ENCODE results near the gene MPC2. TPM values are rescaled to one million over a fixed set of nuclear protein-coding genes. Genes with fewer than 3 reads are reported as not detected.
"Not testable (repeated sequence)": the region's sequence is repeated elsewhere in the genome, so short reads cannot be mapped to it uniquely, and the experiment has no call there.

Gene MPC2
- polyA plus RNA-seq, 4 donors = 210 to 225 (median 215) TPM

GRCh38 chr1:167866739-167867414 is 70.0 kb downstream of the MPC2 start:
- DNase-seq (ENCODE audit: low read depth in 4 of 4, low spot score in 3 of 4) = not testable (repeated sequence)

Other genes starting within 250 kb of the MPC2 start
- 100 to 1,000 TPM; 125 to 145 (median 141) TPM for gene MPZL1, start 215.1 kb downstream of the MPC2 start, polyA plus RNA-seq (ENCODE audit: insufficient read length in 4 of 4)
- gene ADCY10, start 22.9 kb downstream of the MPC2 start, polyA plus RNA-seq (ENCODE audit: insufficient read length in 4 of 4) = under 1 TPM; 0.24 to 0.66 (median 0.46) TPM
- 10 to 100 TPM; 78.6 to 82.7 (median 80.4) TPM for gene DCAF6, start 389 bp downstream of the MPC2 start, polyA plus RNA-seq (ENCODE audit: insufficient read length in 4 of 4)
- 10 to 100 TPM; 20.0 to 23.3 (median 20.8) TPM for gene GPR161, start 199.9 kb upstream of the MPC2 start, polyA plus RNA-seq (ENCODE audit: insufficient read length in 4 of 4)
- gene TIPRL, start 241.9 kb upstream of the MPC2 start, polyA plus RNA-seq (ENCODE audit: insufficient read length in 4 of 4) = 10 to 100 TPM; 41.0 to 58.9 (median 56.3) TPM